ENCODE results near the gene NAALADL2. TPM values are rescaled to one million over a fixed set of nuclear protein-coding genes. Genes with fewer than 3 reads are reported as not detected.
A peak's percentile ranks its signal among the peaks of the same experiment; 100 is the strongest.

The NAALADL2 gene
- total RNA-seq, 1 donor from 2014 or later = 2.9 TPM

GRCh38 chr3:175433026-175433674, 574.0 kb downstream of the NAALADL2 start:
- peak; percentile 59 for DNase-seq (ENCODE audit: low read depth)
- TF ChIP-seq CTCF (conservative IDR thresholded peaks at IDR 0.05; ENCODE audit: low read depth, low read length) = no peak
- H3K4me3 ChIP-seq (ENCODE audit: low read depth, low read length) = peak overlapping the region; percentile 30

GRCh38 chr3:175434561-175434960, 575.4 kb downstream of the NAALADL2 start:
- no peak for TF ChIP-seq CTCF (conservative IDR thresholded peaks at IDR 0.05; ENCODE audit: low read depth, low read length)
- no peak overlapping the region for H3K4me3 ChIP-seq (ENCODE audit: low read depth, low read length)
- no peak for DNase-seq (ENCODE audit: low read depth)

- no peak for DNase-seq (ENCODE audit: low read depth)
- H3K4me3 ChIP-seq (ENCODE audit: low read depth, low read length) = no peak overlapping the region
- TF ChIP-seq CTCF (conservative IDR thresholded peaks at IDR 0.05; ENCODE audit: low read depth, low read length) = no peak
Measured at GRCh38 chr3:175443682-175444081, 584.5 kb downstream of the NAALADL2 start.

- H3K4me3 ChIP-seq (ENCODE audit: low read depth, low read length) = no peak overlapping the region
- DNase-seq (ENCODE audit: low read depth) = no peak
- no peak for TF ChIP-seq CTCF (conservative IDR thresholded peaks at IDR 0.05; ENCODE audit: low read depth, low read length)
Measured at GRCh38 chr3:175445741-175446140, 586.6 kb downstream of the NAALADL2 start.

GRCh38 chr3:175447521-175447920, 588.4 kb downstream of the NAALADL2 start:
- H3K4me3 ChIP-seq (ENCODE audit: low read depth, low read length) = no peak overlapping the region
- no peak for TF ChIP-seq CTCF (conservative IDR thresholded peaks at IDR 0.05; ENCODE audit: low read depth, low read length)
- no peak for DNase-seq (ENCODE audit: low read depth)

- H3K4me3 ChIP-seq (ENCODE audit: low read depth, low read length) = no peak overlapping the region
- no peak for TF ChIP-seq CTCF (conservative IDR thresholded peaks at IDR 0.05; ENCODE audit: low read depth, low read length)
- DNase-seq (ENCODE audit: low read depth) = no peak
Measured at GRCh38 chr3:175453361-175453760, 594.2 kb downstream of the NAALADL2 start.

GRCh38 chr3:175456466-175456865, 597.3 kb downstream of the NAALADL2 start:
- H3K4me3 ChIP-seq (ENCODE audit: low read depth, low read length) = no peak overlapping the region
- no peak for TF ChIP-seq CTCF (conservative IDR thresholded peaks at IDR 0.05; ENCODE audit: low read depth, low read length)
- peak; percentile 72 for DNase-seq (ENCODE audit: low read depth)

Data from epithelial cell of proximal tubule (primary cell).